GM19467 (cell line): ENCODE results near the gene OSBPL9.

ENCODE experiments used
- ATAC-seq: cut with Tn5 transposase; IDR thresholded peaks from one replicate; pipeline ENCODE4 v1.9.1; 2021; ENCODE audit warnings: mild to moderate bottlenecking, moderate library complexity; ENCODE audit not compliant: unreplicated experiment

OSBPL9 gene

DNA sequence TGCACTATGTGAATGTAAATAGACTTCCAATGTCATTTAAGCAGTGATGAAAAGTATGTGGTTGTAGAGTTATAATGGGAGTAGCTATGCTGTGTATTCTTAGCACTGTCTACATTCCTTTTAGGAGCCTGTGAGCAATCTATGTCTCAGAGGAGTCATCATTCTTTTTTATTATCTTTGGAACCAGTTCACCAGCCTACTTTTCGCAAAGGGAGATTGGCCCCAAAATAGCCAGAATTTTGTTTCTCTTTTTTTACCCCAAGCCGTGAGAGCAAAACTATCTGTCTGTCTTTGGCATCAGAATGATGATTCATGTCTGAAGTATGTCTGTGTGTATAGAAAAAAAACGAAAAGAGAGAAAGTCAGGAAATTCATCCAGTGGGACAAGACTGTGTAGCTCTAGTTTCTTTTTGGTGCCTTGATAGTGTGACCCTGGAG is 44.2 kb downstream of the OSBPL9 start:
- no peak for ATAC-seq

DNA sequence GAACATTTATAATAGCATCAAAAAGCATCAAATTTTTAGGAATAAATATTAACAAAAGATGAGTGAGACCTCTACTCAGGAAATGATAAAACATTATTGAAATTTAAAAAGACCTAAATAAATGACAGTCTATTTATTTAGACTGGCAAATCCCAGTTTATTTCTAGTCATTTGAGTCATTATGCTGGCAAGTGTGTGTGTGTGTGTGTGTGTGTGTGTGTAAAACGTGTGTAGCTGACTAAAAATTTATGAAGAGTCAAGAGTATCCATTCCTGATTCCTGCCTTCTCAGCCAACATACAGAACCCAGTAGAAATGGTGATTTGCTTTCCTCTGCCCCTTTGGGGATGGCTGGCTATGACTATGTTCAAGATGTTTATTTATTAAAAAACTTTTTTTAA is 46.2 kb downstream of the OSBPL9 start:
- ATAC-seq = no peak

DNA sequence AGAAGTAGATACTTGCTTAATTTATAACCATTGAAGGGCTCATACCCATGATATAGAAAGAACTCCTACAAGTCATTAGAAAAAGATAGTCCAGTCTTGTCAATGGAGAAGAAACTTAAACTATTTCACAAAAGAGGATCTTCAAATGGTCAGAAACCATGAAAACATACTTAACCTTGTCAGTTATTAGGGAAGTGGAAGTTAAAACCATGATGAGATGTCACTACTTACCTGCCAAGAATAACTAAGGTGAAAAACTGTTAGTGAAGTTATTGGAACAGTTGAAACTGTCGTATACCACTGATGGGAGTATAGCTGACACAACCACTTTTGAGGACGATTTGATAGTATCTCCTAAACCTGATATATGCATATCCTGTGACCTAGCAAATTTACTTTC is 46.8 kb downstream of the OSBPL9 start:
- no peak for ATAC-seq

DNA sequence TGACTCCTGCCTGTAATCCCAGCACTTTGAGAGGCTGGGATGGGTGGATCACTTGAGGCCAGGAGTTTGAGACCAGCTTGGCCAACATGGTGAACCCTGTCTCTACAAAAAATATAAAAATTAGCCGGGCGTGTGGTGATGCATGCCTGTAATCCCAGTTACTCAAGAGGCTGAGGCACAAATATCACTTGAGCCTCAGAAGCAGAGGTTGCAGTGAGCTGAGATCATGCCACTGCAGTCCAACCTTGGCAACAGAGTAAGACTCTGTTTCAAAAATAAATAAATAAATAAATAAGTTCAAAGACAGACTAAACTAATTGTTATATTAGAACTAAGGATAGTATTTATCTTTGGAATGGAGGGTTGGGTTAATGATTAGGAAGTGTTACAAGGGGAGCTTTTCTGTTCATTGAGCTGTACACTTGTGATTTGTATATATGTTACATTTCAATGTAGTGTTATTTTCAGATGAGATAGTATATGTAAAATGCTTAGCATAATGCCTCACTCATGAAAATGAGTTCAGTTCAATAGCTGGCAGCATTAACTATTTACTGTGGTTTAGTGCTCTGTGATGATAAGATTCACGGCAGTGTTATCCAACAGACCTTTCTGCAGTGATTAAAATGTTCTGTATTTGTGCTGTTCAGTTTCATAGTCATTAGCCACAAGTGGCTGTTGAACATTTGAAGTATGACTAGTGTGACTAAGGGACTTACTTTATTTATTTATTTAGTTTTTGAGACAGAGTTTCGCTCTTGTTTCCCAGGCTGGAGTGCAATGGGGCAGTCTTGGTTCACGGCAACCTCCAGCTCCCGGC is 47.7 kb downstream of the OSBPL9 start:
- no peak for ATAC-seq

DNA sequence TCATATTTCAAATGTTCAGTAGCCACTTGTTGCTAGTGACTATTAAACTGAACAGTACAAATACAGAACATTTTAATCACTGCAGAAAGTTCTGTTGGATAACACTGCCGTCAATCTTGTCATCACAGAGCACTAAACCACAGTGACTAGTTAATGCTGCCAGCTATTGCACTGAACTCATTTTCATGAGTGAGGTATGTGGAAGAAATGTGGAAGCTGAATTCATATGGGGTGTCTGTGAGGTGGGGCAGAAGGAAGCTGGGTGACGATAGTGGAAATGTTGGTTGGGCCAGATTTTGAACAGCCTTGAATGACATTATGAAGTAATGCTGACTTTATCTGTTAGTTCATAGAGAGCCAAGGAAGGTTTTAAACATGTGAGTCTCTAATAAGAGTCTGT is 49.6 kb downstream of the OSBPL9 start:
- ATAC-seq = no peak

DNA sequence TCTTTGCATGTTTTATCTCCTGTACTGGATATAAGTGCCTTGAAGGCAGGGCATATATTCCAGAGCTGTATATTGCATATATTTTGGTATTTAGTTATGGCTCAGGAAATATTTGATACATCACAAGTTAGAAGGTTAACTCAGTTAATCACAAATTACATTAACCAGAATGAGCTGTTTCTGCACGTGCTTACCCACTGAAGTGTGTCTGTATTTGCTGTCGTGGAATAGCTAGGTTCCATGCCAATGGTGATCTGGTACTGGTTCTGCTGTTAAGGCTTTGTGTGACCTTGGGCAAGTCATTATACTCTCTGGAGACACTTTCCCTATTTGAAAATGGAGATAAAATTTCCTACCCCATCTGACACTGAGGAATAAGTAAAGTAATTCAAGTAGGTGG is 50.7 kb downstream of the OSBPL9 start:
- ATAC-seq = no peak

GRCh38 chr1:51669272-51669671 is 52.4 kb downstream of the OSBPL9 start:
- ATAC-seq = no peak

DNA sequence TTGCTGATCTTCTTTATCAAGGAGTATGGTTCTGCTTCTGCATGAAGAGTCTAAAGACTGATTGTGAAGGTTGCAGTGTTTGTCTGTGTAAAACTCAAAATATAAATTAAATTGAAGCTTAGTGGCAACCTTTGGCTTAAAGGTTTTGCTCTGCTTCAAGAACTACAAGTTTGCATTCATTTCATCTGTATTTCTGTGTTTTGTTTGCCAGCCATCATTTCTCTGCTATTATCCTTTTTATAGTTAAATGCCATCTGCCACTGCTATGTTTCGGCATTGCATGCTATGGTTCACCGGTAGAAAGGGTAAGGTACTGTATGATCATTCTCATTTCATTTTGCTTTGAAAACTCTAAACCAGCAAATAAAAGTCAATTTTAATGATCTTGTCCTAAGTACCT is 52.9 kb downstream of the OSBPL9 start:
- ATAC-seq = no peak

- no peak for ATAC-seq
Measured at GRCh38 chr1:51671527-51672325, 54.8 kb downstream of the OSBPL9 start.

DNA sequence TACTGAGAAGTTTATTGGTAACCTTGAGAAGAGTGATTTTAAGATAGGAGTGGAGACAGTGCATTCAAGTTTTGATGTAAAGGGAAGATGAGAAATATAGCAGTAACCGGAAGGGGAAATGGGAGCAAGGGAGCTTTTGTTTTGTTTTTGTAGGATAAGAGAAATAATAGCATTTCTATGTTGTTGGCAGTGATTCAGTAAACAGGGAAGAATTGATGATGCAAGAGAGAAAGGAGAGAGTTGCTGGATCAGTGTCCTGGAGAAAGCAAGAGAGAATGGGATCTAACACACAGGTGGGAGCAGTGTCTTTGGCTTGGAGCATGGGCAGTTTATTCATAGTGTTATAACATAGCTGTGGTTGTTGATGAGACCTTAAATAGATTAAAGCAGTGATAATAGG is 56.4 kb downstream of the OSBPL9 start:
- no peak for ATAC-seq

- ATAC-seq = no peak
Measured at GRCh38 chr1:51675177-51675780, 58.4 kb downstream of the OSBPL9 start.

GRCh38 chr1:51679435-51679834 is 62.5 kb downstream of the OSBPL9 start:
- ATAC-seq = no peak

- ATAC-seq = no peak
Measured at GRCh38 chr1:51684776-51685175, 67.9 kb downstream of the OSBPL9 start.

- ATAC-seq = no peak
Measured at GRCh38 chr1:51686450-51686849, 69.6 kb downstream of the OSBPL9 start.

GRCh38 chr1:51689075-51689440 is 72.2 kb downstream of the OSBPL9 start:
- no peak for ATAC-seq

DNA sequence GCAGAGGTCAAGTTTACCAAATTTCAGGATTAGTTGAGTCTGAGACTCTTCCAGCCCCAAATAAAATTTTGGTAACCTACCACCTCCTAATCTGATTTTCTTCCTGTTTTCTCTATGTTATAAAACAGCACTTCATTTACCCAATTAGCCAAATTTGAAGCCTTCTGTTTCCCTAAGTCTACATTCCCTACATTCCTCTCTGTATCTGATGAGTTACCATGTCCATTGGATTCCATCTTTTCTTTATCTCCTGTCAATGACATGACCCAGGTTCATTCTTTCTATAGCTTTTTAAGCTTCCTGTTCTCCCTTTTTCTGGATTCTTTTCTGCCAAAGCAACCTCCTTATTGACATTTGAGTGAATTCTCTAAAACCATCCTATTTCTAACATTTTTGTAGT is 72.8 kb downstream of the OSBPL9 start:
- no peak for ATAC-seq

DNA sequence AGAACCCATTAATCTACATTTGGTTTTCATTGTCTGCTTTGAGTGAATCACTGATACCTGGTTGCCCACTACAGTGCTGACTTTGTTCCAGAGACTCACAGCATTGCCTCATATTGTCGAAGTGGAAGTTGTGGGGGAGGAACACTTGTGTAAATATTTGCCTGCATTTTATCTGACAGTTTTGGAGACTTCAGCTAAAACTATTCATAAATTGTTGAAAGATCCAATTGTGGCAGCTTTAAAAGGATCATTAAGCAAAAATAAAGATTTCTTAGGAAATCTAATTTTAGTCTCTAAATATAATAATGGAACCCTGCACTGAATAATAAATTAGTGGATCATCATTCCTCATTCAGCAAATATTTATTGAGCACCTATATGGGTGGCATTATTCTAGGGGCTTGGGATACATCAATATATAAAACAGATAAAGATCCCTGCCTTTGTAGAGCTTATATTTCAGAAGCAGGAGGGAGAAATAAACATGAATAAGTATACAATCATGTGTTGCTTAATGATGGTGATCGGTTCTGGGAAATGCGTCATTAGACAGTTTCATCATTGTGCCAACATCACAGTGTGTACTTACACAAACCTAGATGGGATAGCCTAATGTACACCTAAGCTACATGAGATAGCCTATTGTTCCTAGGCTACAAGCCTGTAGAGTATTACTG is 73.5 kb downstream of the OSBPL9 start:
- no peak for ATAC-seq

DNA sequence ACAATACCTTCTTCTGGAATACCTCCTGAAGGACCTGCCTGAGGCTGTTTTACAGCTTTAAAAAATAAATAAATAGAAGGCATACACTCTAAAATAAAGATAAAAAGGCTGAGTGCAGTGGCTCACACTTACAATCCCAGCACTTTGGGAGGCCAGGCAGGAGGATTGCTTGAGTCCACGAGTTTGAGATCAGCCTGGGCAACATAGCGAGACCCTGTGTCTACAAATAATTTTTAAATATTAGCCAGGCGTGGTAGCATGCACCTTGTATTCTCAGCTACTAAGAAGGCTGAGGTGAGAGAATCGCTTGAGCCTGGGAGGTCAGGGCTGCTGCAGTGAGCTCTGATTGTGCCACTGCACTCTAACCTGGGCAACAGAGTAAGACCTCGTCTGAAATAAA is 75.0 kb downstream of the OSBPL9 start:
- no peak for ATAC-seq

GRCh38 chr1:51693419-51694155 is 76.7 kb downstream of the OSBPL9 start:
- no peak for ATAC-seq

GRCh38 chr1:51697166-51697565 is 80.3 kb downstream of the OSBPL9 start:
- no peak for ATAC-seq

DNA sequence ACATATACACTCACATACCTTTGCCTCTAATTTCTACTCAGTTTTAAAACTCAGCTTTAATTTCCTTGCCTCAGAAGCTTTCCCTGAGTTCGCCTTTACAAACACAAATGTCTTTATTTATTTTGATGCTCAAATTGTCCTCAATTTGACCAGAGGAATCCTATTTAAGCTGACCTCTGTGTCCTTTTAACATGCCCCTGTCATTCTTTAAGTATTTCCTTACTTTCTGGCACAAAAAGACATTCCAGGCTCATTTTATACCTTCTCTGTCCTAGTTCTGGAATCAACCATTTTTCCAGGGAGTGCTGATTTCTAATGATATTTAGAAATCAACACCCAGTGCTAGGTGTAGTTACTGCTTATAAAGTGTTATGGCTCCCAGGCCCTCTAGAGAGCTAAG is 82.5 kb downstream of the OSBPL9 start:
- no peak for ATAC-seq
